NT2/D1 (cell line): ENCODE data around the gene MYORG.

Experiments used
- YY1 ChIP-seq: IDR thresholded peaks from 2 replicates; pipeline ENCODE4 v1.6.1; 2011; ENCODE audit not compliant: insufficient read length, insufficient read depth
- ZNF274 ChIP-seq: IDR thresholded peaks from 2 replicates; pipeline ENCODE4 v1.6.1; 2011; ENCODE audit warnings: mild to moderate bottlenecking, low read depth, low read length

- TF ChIP-seq ZNF274 (no peak), YY1 (no peak)
Observed at GRCh38 chr9:34321451-34321850, 55.2 kb downstream of the MYORG start.
